ENCODE measurements around the gene MXRA5.
"Not testable (repeated sequence)": the region's sequence is repeated elsewhere in the genome, so short reads cannot be mapped to it uniquely, and the experiment has no call there.

Gene MXRA5

GRCh38 chrX:3320471-3321046 lies 25.9 kb downstream of the MXRA5 start:
- H3K36me3 ChIP-seq (ENCODE audit: control insufficient read depth, insufficient read depth, low read length): no peaks in the 10 kb centered on the region
- no peaks in the 10 kb centered on the region for H3K9me3 ChIP-seq (ENCODE audit: control insufficient read depth, low read length)
- no peaks in the 10 kb centered on the region for H3K27me3 ChIP-seq (ENCODE audit: control insufficient read depth, insufficient read depth, low read length)
- no peak overlapping the region for H3K4me3 ChIP-seq (ENCODE audit: low read length)
- H3K4me1 ChIP-seq (ENCODE audit: control insufficient read depth, insufficient read depth, low read length): no peaks in the 10 kb centered on the region
- no peak overlapping the region for H3K9ac ChIP-seq (ENCODE audit: low read length)

DNA sequence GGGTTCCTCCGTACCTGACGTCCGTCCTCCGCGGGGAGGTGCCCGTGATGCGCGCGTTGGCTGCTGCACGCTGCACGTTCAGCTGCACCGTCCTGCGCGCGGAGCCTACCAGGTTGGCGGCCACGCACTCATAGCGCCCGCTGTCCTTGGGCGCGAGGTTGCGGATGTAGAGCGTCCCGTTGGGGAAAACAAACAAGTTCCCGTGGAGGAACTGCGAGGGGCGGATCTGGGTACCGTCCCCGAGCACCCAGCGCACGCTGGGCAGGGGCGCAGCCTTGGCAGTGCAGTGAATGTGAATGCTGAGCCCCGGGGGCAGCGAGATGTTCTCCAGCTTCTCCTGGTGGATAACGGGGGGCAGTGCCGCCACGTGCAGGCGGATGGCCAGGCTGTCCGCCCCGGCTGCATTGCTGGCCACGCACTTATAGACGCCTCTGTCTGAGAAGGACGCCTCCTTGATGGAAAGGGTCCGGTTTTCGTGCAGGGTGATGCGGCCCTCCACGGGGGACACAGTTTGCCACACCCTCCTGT lies 29.2 kb downstream of the MXRA5 start:
- no peaks in the 10 kb centered on the region for H3K4me1 ChIP-seq (ENCODE audit: control insufficient read depth, insufficient read depth, low read length)
- no peak overlapping the region for H3K4me3 ChIP-seq (ENCODE audit: low read length)
- H3K9me3 ChIP-seq (ENCODE audit: control insufficient read depth, low read length): no peaks in the 10 kb centered on the region
- H3K9ac ChIP-seq (ENCODE audit: low read length): no peak overlapping the region
- no peaks in the 10 kb centered on the region for H3K27me3 ChIP-seq (ENCODE audit: control insufficient read depth, insufficient read depth, low read length)
- H3K36me3 ChIP-seq (ENCODE audit: control insufficient read depth, insufficient read depth, low read length): no peaks in the 10 kb centered on the region

- Histone ChIP-seq H3K4me3 (ENCODE audit: low read length) (no peak overlapping the region), H3K4me1 (ENCODE audit: control insufficient read depth, insufficient read depth, low read length) (no peaks in the 10 kb centered on the region), H3K9ac (ENCODE audit: low read length) (no peak overlapping the region), H3K27me3 (ENCODE audit: control insufficient read depth, insufficient read depth, low read length) (no peaks in the 10 kb centered on the region), H3K9me3 (ENCODE audit: control insufficient read depth, low read length) (no peaks in the 10 kb centered on the region), H3K36me3 (ENCODE audit: control insufficient read depth, insufficient read depth, low read length) (no peaks in the 10 kb centered on the region)
These were observed 34.3 kb downstream of the MXRA5 start for GRCh38 chrX:3312109-3312508.

- Histone ChIP-seq H3K27me3 (ENCODE audit: control insufficient read depth, insufficient read depth, low read length) (no peaks in the 10 kb centered on the region), H3K4me3 (ENCODE audit: low read length) (no peak overlapping the region), H3K36me3 (ENCODE audit: control insufficient read depth, insufficient read depth, low read length) (no peaks in the 10 kb centered on the region), H3K4me1 (ENCODE audit: control insufficient read depth, insufficient read depth, low read length) (no peaks in the 10 kb centered on the region), H3K9me3 (ENCODE audit: control insufficient read depth, low read length) (no peaks in the 10 kb centered on the region), H3K9ac (ENCODE audit: low read length) (no peak overlapping the region)
These were observed 38.6 kb downstream of the MXRA5 start for GRCh38 chrX:3307881-3308280.

- Histone ChIP-seq H3K27me3 (ENCODE audit: control insufficient read depth, insufficient read depth, low read length) (no peaks in the 10 kb centered on the region), H3K9me3 (ENCODE audit: control insufficient read depth, low read length) (no peaks in the 10 kb centered on the region), H3K36me3 (ENCODE audit: control insufficient read depth, insufficient read depth, low read length) (no peaks in the 10 kb centered on the region), H3K4me3 (ENCODE audit: low read length) (no peak overlapping the region), H3K9ac (ENCODE audit: low read length) (no peak overlapping the region), H3K4me1 (ENCODE audit: control insufficient read depth, insufficient read depth, low read length) (no peaks in the 10 kb centered on the region)
These were observed 46.8 kb downstream of the MXRA5 start for GRCh38 chrX:3299636-3300035.

- H3K36me3 ChIP-seq (ENCODE audit: control insufficient read depth, insufficient read depth, low read length): no peaks in the 10 kb centered on the region
- H3K9ac ChIP-seq (ENCODE audit: low read length): no peak overlapping the region
- H3K9me3 ChIP-seq (ENCODE audit: control insufficient read depth, low read length): no peaks in the 10 kb centered on the region
- no peaks in the 10 kb centered on the region for H3K4me1 ChIP-seq (ENCODE audit: control insufficient read depth, insufficient read depth, low read length)
- no peaks in the 10 kb centered on the region for H3K27me3 ChIP-seq (ENCODE audit: control insufficient read depth, insufficient read depth, low read length)
- no peak overlapping the region for H3K4me3 ChIP-seq (ENCODE audit: low read length)
These were observed 50.7 kb downstream of the MXRA5 start for GRCh38 chrX:3295731-3296130.

- Histone ChIP-seq H3K27me3 (ENCODE audit: control insufficient read depth, insufficient read depth, low read length) (no peaks in the 10 kb centered on the region), H3K9me3 (ENCODE audit: control insufficient read depth, low read length) (no peaks in the 10 kb centered on the region), H3K9ac (ENCODE audit: low read length) (no peak overlapping the region), H3K4me3 (ENCODE audit: low read length) (no peak overlapping the region), H3K4me1 (ENCODE audit: control insufficient read depth, insufficient read depth, low read length) (no peaks in the 10 kb centered on the region), H3K36me3 (ENCODE audit: control insufficient read depth, insufficient read depth, low read length) (no peaks in the 10 kb centered on the region)
These were observed 53.2 kb downstream of the MXRA5 start for GRCh38 chrX:3293251-3293650.

DNA sequence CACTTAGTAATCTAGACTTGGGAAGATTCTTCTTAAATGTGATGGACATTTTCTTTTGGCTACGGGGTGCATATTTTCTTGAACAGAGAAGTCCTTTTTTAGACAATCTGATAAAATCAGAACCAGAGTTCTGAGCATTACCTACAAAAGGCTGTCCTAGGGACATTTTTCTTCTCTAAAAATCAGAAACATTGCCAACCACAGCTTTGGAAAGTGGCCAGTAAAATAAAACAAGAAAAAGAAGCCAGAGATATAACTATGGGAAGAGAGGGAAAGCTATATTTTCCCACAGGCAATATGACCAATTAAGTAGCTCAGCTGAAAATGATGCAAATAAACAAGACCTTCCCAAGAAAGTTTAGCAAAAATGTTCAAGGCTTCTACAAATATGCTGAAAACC lies 55.9 kb downstream of the MXRA5 start:
- Histone ChIP-seq H3K36me3 (ENCODE audit: control insufficient read depth, insufficient read depth, low read length) (no peaks in the 10 kb centered on the region), H3K4me1 (ENCODE audit: control insufficient read depth, insufficient read depth, low read length) (no peaks in the 10 kb centered on the region), H3K9me3 (ENCODE audit: control insufficient read depth, low read length) (no peaks in the 10 kb centered on the region), H3K4me3 (ENCODE audit: low read length) (no peak overlapping the region), H3K27me3 (ENCODE audit: control insufficient read depth, insufficient read depth, low read length) (no peaks in the 10 kb centered on the region), H3K9ac (ENCODE audit: low read length) (no peak overlapping the region)

DNA sequence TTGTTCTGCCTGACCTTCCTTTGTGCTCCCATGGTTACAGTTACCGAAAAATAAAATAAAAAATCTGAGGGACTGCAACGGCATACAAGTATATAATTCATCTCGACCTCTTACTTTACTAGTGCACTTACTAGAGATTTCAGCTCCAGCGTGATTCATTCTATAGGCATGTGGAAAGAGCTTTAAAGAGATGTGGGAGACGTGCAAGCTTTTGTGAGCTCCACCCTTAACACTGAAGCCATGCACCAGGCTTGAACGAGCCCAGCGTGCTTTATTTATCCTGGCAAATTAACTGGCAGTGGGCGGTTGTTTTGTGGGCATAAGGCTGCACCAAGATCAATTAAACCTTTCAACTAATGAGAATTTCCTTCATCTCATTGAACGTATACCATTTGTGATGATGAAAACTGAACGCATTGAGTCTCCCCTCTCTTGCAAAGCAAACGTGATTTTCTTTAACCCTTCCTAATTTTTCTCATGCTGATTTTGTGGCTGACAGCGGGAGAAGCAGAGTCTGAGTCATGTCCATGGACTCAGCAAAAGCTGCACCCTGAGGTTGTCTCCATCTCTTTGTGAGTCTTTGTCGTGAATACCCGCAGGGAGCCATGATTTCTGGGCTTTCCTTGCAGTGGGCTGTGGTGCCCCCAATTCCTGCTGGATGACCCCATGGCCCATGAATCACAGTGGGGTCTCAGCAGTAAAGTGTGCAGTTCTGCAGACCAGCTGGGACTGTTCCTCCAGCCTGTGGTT lies 60.1 kb downstream of the MXRA5 start:
- Histone ChIP-seq H3K9me3 (ENCODE audit: control insufficient read depth, low read length) (no peaks in the 10 kb centered on the region), H3K4me3 (ENCODE audit: low read length) (no peak overlapping the region), H3K9ac (ENCODE audit: low read length) (no peak overlapping the region), H3K36me3 (ENCODE audit: control insufficient read depth, insufficient read depth, low read length) (no peaks in the 10 kb centered on the region), H3K27me3 (ENCODE audit: control insufficient read depth, insufficient read depth, low read length) (no peaks in the 10 kb centered on the region), H3K4me1 (ENCODE audit: control insufficient read depth, insufficient read depth, low read length) (no peaks in the 10 kb centered on the region)

DNA sequence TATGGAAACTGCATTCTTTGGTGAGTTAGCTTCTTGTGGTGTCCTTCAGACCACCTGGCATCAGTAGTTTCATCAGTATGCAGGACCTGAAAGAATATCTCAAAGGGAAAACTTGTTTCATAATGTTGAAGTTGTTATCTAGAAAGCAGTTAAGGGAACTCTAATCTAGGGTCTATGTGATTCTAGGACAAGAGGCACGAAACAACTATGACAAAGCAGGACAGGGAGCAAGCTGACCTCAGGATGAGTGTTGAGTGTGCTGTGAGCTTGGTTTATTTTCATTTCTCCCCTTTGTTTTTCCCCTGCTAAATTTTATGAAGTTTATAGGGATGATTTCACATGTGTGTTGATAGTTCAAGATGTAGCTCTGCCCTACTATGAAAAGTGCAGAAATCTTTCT lies 65.7 kb downstream of the MXRA5 start:
- no peaks in the 10 kb centered on the region for H3K36me3 ChIP-seq (ENCODE audit: control insufficient read depth, insufficient read depth, low read length)
- H3K4me1 ChIP-seq (ENCODE audit: control insufficient read depth, insufficient read depth, low read length): no peaks in the 10 kb centered on the region
- no peaks in the 10 kb centered on the region for H3K27me3 ChIP-seq (ENCODE audit: control insufficient read depth, insufficient read depth, low read length)
- no peaks in the 10 kb centered on the region for H3K9me3 ChIP-seq (ENCODE audit: control insufficient read depth, low read length)
- H3K4me3 ChIP-seq (ENCODE audit: low read length): no peak overlapping the region
- H3K9ac ChIP-seq (ENCODE audit: low read length): no peak overlapping the region

GRCh38 chrX:3273668-3274067 lies 72.8 kb downstream of the MXRA5 start:
- not testable (repeated sequence) for H3K4me1 ChIP-seq (ENCODE audit: control insufficient read depth, insufficient read depth, low read length); H3K36me3 ChIP-seq (ENCODE audit: control insufficient read depth, insufficient read depth, low read length); H3K9ac ChIP-seq (ENCODE audit: low read length); H3K9me3 ChIP-seq (ENCODE audit: control insufficient read depth, low read length); H3K27me3 ChIP-seq (ENCODE audit: control insufficient read depth, insufficient read depth, low read length); H3K4me3 ChIP-seq (ENCODE audit: low read length)

- Histone ChIP-seq H3K4me3 (ENCODE audit: low read length) (no peak overlapping the region), H3K9me3 (ENCODE audit: control insufficient read depth, low read length) (no peaks in the 10 kb centered on the region)
These were observed 74.6 kb downstream of the MXRA5 start for GRCh38 chrX:3271834-3272186.

More at GRCh38 chrX:3271834-3272186, 74.6 kb downstream of the MXRA5 start:
- no peaks in the 10 kb centered on the region for H3K4me1 ChIP-seq (ENCODE audit: control insufficient read depth, insufficient read depth, low read length)
- no peaks in the 10 kb centered on the region for H3K27me3 ChIP-seq (ENCODE audit: control insufficient read depth, insufficient read depth, low read length)
- no peaks in the 10 kb centered on the region for H3K36me3 ChIP-seq (ENCODE audit: control insufficient read depth, insufficient read depth, low read length)
- H3K9ac ChIP-seq (ENCODE audit: low read length): no peak overlapping the region

Measured in mucosa of stomach (tissue), 1 donor.